SU-DHL-6 (cell line): ENCODE measurements around the gene PRKCD.

ENCODE experiments used
- EZH2phosphoT487 ChIP-seq: fragments of 200-600 bp; sonication (generic), shearing (Covaris generic); conservative IDR thresholded peaks from 2 replicates; pipeline ENCODE4 v1.6.1; 2018; ENCODE audit warnings: mild to moderate bottlenecking, antibody characterized with exemption, low read length, moderate library complexity, mixed read lengths
- TF ChIP-seq, protein P1 (sequence below): fragments of 200-600 bp; sonication (generic); IDR thresholded peaks from one replicate; pipeline ENCODE4 v1.5.1; 2017; ENCODE audit warnings: antibody characterized with exemption, mild to moderate bottlenecking, low read length, moderate library complexity; ENCODE audit not compliant: insufficient read depth, poor library complexity, severe bottlenecking

DNA sequence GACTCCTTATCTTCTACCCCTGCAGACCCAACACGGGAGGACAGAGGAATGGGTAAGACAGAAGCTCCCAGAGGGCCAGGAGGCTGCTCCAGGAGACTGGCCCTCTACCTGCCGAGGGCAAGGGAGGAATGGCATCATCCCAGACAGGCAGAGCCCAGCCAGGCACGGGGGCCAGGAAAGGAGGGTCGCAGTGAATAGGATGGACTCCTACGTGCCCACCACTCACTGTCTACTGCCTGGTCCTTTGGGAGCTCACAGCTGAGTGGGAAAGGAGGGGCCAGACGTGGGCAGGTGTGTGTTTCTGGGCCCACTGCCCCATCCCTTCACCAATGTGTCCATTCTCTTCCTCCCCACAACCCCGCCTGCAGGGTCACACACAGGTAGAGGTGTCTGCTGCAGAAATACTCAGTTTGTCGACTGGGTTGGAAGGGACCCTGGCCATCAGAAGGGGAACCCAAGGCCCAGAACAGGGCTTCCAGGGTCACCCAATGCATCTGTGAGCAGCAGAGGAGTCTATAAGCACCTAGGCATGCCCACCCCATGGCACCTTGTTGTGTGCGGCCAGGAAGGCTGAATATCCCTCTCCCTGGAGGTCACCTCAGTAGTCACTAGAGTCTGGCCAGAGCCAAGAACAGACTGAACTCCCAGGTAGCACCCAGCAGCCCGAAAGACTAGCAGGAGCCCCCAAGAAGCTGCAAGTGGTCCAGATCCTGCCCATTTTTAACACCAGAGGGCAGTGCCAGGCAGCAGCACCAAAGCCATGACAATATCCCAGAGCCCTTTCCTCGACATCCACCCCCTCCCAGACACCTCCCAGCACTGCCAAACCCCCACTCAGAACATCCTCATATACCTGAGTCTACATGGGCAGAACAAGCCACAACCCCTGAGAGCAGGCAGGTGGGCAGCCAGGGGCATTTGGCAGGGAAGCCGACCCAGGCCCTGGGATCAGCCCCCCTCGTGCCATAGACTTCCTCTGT lies 70.8 kb downstream of the PRKCD start:
- TF ChIP-seq, protein P1, sequence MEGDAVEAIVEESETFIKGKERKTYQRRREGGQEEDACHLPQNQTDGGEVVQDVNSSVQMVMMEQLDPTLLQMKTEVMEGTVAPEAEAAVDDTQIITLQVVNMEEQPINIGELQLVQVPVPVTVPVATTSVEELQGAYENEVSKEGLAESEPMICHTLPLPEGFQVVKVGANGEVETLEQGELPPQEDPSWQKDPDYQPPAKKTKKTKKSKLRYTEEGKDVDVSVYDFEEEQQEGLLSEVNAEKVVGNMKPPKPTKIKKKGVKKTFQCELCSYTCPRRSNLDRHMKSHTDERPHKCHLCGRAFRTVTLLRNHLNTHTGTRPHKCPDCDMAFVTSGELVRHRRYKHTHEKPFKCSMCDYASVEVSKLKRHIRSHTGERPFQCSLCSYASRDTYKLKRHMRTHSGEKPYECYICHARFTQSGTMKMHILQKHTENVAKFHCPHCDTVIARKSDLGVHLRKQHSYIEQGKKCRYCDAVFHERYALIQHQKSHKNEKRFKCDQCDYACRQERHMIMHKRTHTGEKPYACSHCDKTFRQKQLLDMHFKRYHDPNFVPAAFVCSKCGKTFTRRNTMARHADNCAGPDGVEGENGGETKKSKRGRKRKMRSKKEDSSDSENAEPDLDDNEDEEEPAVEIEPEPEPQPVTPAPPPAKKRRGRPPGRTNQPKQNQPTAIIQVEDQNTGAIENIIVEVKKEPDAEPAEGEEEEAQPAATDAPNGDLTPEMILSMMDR = no peak
- no peak for TF ChIP-seq EZH2phosphoT487
